Measurements from ENCODE around the gene AGMO.

DNA sequence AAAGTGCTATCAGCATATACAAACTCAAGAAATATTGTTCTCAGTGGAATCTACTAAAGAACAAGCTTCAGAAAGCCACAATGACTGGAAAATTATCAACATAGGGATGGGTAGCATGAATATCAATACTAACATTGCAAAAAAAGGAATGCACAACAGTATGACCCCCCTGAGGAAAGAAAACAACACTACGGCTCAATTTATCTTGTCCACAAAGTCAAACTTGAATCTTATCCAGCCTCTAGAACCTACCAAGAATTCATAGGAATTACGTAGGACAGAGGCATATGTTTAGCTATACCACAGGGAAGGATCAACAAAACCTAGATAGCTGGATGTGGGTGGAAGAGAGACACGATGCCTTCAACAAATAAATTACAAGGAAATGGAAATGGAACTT lies 54.6 kb downstream of the AGMO start:
- TF ChIP-seq EMX1 (CRISPR knock-in tag; IDR thresholded peaks at IDR 0.05) = no peak
- TF ChIP-seq, protein P1, sequence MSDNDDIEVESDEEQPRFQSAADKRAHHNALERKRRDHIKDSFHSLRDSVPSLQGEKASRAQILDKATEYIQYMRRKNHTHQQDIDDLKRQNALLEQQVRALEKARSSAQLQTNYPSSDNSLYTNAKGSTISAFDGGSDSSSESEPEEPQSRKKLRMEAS (CRISPR knock-in tag; IDR thresholded peaks at IDR 0.05) = no peak
- TF ChIP-seq, protein P2, sequence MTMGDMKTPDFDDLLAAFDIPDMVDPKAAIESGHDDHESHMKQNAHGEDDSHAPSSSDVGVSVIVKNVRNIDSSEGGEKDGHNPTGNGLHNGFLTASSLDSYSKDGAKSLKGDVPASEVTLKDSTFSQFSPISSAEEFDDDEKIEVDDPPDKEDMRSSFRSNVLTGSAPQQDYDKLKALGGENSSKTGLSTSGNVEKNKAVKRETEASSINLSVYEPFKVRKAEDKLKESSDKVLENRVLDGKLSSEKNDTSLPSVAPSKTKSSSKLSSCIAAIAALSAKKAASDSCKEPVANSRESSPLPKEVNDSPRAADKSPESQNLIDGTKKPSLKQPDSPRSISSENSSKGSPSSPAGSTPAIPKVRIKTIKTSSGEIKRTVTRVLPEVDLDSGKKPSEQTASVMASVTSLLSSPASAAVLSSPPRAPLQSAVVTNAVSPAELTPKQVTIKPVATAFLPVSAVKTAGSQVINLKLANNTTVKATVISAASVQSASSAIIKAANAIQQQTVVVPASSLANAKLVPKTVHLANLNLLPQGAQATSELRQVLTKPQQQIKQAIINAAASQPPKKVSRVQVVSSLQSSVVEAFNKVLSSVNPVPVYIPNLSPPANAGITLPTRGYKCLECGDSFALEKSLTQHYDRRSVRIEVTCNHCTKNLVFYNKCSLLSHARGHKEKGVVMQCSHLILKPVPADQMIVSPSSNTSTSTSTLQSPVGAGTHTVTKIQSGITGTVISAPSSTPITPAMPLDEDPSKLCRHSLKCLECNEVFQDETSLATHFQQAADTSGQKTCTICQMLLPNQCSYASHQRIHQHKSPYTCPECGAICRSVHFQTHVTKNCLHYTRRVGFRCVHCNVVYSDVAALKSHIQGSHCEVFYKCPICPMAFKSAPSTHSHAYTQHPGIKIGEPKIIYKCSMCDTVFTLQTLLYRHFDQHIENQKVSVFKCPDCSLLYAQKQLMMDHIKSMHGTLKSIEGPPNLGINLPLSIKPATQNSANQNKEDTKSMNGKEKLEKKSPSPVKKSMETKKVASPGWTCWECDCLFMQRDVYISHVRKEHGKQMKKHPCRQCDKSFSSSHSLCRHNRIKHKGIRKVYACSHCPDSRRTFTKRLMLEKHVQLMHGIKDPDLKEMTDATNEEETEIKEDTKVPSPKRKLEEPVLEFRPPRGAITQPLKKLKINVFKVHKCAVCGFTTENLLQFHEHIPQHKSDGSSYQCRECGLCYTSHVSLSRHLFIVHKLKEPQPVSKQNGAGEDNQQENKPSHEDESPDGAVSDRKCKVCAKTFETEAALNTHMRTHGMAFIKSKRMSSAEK (CRISPR knock-in tag; IDR thresholded peaks at IDR 0.05; ENCODE audit: borderline replicate concordance) = no peak
- TF ChIP-seq, protein P3, sequence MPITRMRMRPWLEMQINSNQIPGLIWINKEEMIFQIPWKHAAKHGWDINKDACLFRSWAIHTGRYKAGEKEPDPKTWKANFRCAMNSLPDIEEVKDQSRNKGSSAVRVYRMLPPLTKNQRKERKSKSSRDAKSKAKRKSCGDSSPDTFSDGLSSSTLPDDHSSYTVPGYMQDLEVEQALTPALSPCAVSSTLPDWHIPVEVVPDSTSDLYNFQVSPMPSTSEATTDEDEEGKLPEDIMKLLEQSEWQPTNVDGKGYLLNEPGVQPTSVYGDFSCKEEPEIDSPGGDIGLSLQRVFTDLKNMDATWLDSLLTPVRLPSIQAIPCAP (CRISPR knock-in tag; IDR thresholded peaks at IDR 0.05) = no peak
- no peak for TF ChIP-seq JUN (CRISPR knock-in tag; IDR thresholded peaks at IDR 0.05)
- TF ChIP-seq, protein P4, sequence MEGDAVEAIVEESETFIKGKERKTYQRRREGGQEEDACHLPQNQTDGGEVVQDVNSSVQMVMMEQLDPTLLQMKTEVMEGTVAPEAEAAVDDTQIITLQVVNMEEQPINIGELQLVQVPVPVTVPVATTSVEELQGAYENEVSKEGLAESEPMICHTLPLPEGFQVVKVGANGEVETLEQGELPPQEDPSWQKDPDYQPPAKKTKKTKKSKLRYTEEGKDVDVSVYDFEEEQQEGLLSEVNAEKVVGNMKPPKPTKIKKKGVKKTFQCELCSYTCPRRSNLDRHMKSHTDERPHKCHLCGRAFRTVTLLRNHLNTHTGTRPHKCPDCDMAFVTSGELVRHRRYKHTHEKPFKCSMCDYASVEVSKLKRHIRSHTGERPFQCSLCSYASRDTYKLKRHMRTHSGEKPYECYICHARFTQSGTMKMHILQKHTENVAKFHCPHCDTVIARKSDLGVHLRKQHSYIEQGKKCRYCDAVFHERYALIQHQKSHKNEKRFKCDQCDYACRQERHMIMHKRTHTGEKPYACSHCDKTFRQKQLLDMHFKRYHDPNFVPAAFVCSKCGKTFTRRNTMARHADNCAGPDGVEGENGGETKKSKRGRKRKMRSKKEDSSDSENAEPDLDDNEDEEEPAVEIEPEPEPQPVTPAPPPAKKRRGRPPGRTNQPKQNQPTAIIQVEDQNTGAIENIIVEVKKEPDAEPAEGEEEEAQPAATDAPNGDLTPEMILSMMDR (IDR thresholded peaks at IDR 0.05) = no peak
- TF ChIP-seq, protein P5, sequence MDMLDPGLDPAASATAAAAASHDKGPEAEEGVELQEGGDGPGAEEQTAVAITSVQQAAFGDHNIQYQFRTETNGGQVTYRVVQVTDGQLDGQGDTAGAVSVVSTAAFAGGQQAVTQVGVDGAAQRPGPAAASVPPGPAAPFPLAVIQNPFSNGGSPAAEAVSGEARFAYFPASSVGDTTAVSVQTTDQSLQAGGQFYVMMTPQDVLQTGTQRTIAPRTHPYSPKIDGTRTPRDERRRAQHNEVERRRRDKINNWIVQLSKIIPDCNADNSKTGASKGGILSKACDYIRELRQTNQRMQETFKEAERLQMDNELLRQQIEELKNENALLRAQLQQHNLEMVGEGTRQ (CRISPR knock-in tag; IDR thresholded peaks at IDR 0.05) = no peak
- TF ChIP-seq ZBTB21 (CRISPR knock-in tag; IDR thresholded peaks at IDR 0.05; ENCODE audit: borderline replicate concordance) = no peak
- no peak for TF ChIP-seq SP1 (CRISPR knock-in tag; conservative IDR thresholded peaks at IDR 0.05)
- TF ChIP-seq, protein P6, sequence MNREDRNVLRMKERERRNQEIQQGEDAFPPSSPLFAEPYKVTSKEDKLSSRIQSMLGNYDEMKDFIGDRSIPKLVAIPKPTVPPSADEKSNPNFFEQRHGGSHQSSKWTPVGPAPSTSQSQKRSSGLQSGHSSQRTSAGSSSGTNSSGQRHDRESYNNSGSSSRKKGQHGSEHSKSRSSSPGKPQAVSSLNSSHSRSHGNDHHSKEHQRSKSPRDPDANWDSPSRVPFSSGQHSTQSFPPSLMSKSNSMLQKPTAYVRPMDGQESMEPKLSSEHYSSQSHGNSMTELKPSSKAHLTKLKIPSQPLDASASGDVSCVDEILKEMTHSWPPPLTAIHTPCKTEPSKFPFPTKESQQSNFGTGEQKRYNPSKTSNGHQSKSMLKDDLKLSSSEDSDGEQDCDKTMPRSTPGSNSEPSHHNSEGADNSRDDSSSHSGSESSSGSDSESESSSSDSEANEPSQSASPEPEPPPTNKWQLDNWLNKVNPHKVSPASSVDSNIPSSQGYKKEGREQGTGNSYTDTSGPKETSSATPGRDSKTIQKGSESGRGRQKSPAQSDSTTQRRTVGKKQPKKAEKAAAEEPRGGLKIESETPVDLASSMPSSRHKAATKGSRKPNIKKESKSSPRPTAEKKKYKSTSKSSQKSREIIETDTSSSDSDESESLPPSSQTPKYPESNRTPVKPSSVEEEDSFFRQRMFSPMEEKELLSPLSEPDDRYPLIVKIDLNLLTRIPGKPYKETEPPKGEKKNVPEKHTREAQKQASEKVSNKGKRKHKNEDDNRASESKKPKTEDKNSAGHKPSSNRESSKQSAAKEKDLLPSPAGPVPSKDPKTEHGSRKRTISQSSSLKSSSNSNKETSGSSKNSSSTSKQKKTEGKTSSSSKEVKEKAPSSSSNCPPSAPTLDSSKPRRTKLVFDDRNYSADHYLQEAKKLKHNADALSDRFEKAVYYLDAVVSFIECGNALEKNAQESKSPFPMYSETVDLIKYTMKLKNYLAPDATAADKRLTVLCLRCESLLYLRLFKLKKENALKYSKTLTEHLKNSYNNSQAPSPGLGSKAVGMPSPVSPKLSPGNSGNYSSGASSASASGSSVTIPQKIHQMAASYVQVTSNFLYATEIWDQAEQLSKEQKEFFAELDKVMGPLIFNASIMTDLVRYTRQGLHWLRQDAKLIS (CRISPR knock-in tag; IDR thresholded peaks at IDR 0.05; ENCODE audit: borderline replicate concordance) = no peak
